Measurements from ENCODE around the gene PKNOX2. TPM values are rescaled to one million over a fixed set of nuclear protein-coding genes. Genes with fewer than 3 reads are reported as not detected.

Gene PKNOX2
- total and polyA plus RNA-seq, 4 donors, result 3.1 to 10.6 (median 7.9) TPM

- no peak overlapping the region for H3K4me3 ChIP-seq
- WGBS, 2 donors, result 80 to 84% methylated on average over 9 of the region's 9 CpGs
- no peak for TF ChIP-seq CTCF (IDR thresholded peaks at IDR 0.05; ENCODE audit: control extremely low read depth, extremely low read depth)
- no peak for DNase-seq
- no peaks in the 10 kb centered on the region for H3K9me3 ChIP-seq (ENCODE audit: control insufficient read depth in 4 of 4, insufficient read depth in 3 of 4, low read length in 3 of 4)
- no peak for ATAC-seq (ENCODE audit: insufficient read depth, low FRiP score)
- H3K27ac ChIP-seq (ENCODE audit: low read depth in 1 of 2, low read length in 1 of 2), result no peak overlapping the region
- peaks cover 0 to 3% (median 0%) of the 10 kb centered on the region in 4 donors for H3K36me3 ChIP-seq (ENCODE audit: control insufficient read depth in 4 of 4, insufficient read depth in 4 of 4, low read length in 4 of 4)
- peaks cover 0 to 20% (median 8%) of the 10 kb centered on the region in 5 donors for H3K4me1 ChIP-seq (ENCODE audit: control insufficient read depth in 5 of 5, insufficient read depth in 5 of 5, low read length in 5 of 5)
- no peaks in the 10 kb centered on the region for H3K27me3 ChIP-seq (ENCODE audit: control insufficient read depth in 3 of 3, insufficient read depth in 3 of 3, low read length in 2 of 3)
- H3K9ac ChIP-seq (ENCODE audit: insufficient read depth in 1 of 2, low read length in 2 of 2), result no peak overlapping the region
These were observed 140.3 kb downstream of the PKNOX2 start for GRCh38 chr11:125304876-125305275.

- peak in 2 of 3 donors; percentile 46 to 50 for DNase-seq
- Histone ChIP-seq H3K9me3 (ENCODE audit: control insufficient read depth in 4 of 4, insufficient read depth in 3 of 4, low read length in 3 of 4) (no peaks in the 10 kb centered on the region), H3K27ac (ENCODE audit: low read depth in 1 of 2, low read length in 1 of 2) (no peak overlapping the region)
These were observed 140.8 kb downstream of the PKNOX2 start for GRCh38 chr11:125305345-125305744.

GRCh38 chr11:125306476-125306875, 141.9 kb downstream of the PKNOX2 start:
- Histone ChIP-seq H3K36me3 (ENCODE audit: control insufficient read depth in 4 of 4, insufficient read depth in 4 of 4, low read length in 4 of 4) (peaks cover 0 to 3% (median 0%) of the 10 kb centered on the region in 4 donors), H3K9ac (ENCODE audit: insufficient read depth in 1 of 2, low read length in 2 of 2) (no peak overlapping the region), H3K27ac (ENCODE audit: low read depth in 1 of 2, low read length in 1 of 2) (no peak overlapping the region), H3K4me1 (ENCODE audit: control insufficient read depth in 5 of 5, insufficient read depth in 5 of 5, low read length in 5 of 5) (peaks cover 0 to 13% (median 0%) of the 10 kb centered on the region in 5 donors), H3K27me3 (ENCODE audit: control insufficient read depth in 3 of 3, insufficient read depth in 3 of 3, low read length in 2 of 3) (no peaks in the 10 kb centered on the region), H3K4me3 (no peak overlapping the region), H3K9me3 (ENCODE audit: control insufficient read depth in 4 of 4, insufficient read depth in 3 of 4, low read length in 3 of 4) (no peaks in the 10 kb centered on the region)
- 85 to 88% methylated on average over 7 of the region's 7 CpGs for WGBS, 2 donors
- no peak for ATAC-seq (ENCODE audit: insufficient read depth, low FRiP score)
- DNase-seq, result no peak
- TF ChIP-seq CTCF (IDR thresholded peaks at IDR 0.05; ENCODE audit: control extremely low read depth, extremely low read depth), result no peak

More at GRCh38 chr11:125305345-125305744, 140.8 kb downstream of the PKNOX2 start:
- ATAC-seq (ENCODE audit: insufficient read depth, low FRiP score), result no peak
- WGBS, 2 donors, result 71 to 82% methylated on average over 7 of the region's 7 CpGs
- no peaks in the 10 kb centered on the region for H3K27me3 ChIP-seq (ENCODE audit: control insufficient read depth in 3 of 3, insufficient read depth in 3 of 3, low read length in 2 of 3)
- no peak overlapping the region for H3K4me3 ChIP-seq
- H3K36me3 ChIP-seq (ENCODE audit: control insufficient read depth in 4 of 4, insufficient read depth in 4 of 4, low read length in 4 of 4), result peaks cover 0 to 3% (median 0%) of the 10 kb centered on the region in 4 donors
- H3K9ac ChIP-seq (ENCODE audit: insufficient read depth in 1 of 2, low read length in 2 of 2), result no peak overlapping the region
- H3K4me1 ChIP-seq (ENCODE audit: control insufficient read depth in 5 of 5, insufficient read depth in 5 of 5, low read length in 5 of 5), result peaks cover 0 to 20% (median 8%) of the 10 kb centered on the region in 5 donors
- no peak for TF ChIP-seq CTCF (IDR thresholded peaks at IDR 0.05; ENCODE audit: control extremely low read depth, extremely low read depth)

- Histone ChIP-seq H3K4me3 (no peak overlapping the region), H3K27me3 (ENCODE audit: control insufficient read depth in 3 of 3, insufficient read depth in 3 of 3, low read length in 2 of 3) (no peaks in the 10 kb centered on the region), H3K9me3 (ENCODE audit: control insufficient read depth in 4 of 4, insufficient read depth in 3 of 4, low read length in 3 of 4) (no peaks in the 10 kb centered on the region), H3K36me3 (ENCODE audit: control insufficient read depth in 4 of 4, insufficient read depth in 4 of 4, low read length in 4 of 4) (no peaks in the 10 kb centered on the region), H3K4me1 (ENCODE audit: control insufficient read depth in 5 of 5, insufficient read depth in 5 of 5, low read length in 5 of 5) (peaks cover 0 to 13% (median 0%) of the 10 kb centered on the region in 5 donors), H3K9ac (ENCODE audit: insufficient read depth in 1 of 2, low read length in 2 of 2) (no peak overlapping the region), H3K27ac (ENCODE audit: low read depth in 1 of 2, low read length in 1 of 2) (no peak overlapping the region)
- TF ChIP-seq CTCF (IDR thresholded peaks at IDR 0.05; ENCODE audit: control extremely low read depth, extremely low read depth), result no peak
- no peak for DNase-seq
- WGBS, 2 donors, result 80 to 94% methylated on average over 5 of the region's 5 CpGs
- ATAC-seq (ENCODE audit: insufficient read depth, low FRiP score), result no peak
These were observed 143.7 kb downstream of the PKNOX2 start for GRCh38 chr11:125308246-125308645.

Data from lung (tissue), 12 donors.